Bronchial epithelial cell (primary cell): ENCODE measurements around the gene TMEM132D. TPM values are rescaled to one million over a fixed set of nuclear protein-coding genes. Genes with fewer than 3 reads are reported as not detected.

Source experiments
- DNase-seq: peaks from one replicate; pipeline ENCODE4 v3.0.0-alpha.2; 2010; ENCODE audit warnings: low read depth
- FAIRE-seq: peaks from 2 replicates; lab custom pipeline; 2011; peaks lifted over from hg19 to GRCh38; lab: Jason Lieb, UNC
- H3K27me3 ChIP-seq: 2 replicates; pipeline ENCODE4 v1.5.1; 2011; ENCODE audit warnings: low read length; ENCODE audit not compliant: control insufficient read depth, insufficient read depth
- H3K36me3 ChIP-seq: 2 replicates; pipeline ENCODE4 v1.5.1; 2011; ENCODE audit warnings: low read length; ENCODE audit not compliant: control insufficient read depth, insufficient read depth
- H3K4me3 ChIP-seq: 2 replicates; pipeline ENCODE4 v1.5.1; 2011; ENCODE audit warnings: mild to moderate bottlenecking, low read depth, low read length, control low read depth
- CTCF ChIP-seq: IDR thresholded peaks from 2 replicates; pipeline ENCODE4 v1.5.1; 2011; ENCODE audit warnings: mild to moderate bottlenecking, moderate library complexity, low read length, control low read depth, inconsistent platforms; ENCODE audit not compliant: insufficient read depth, severe bottlenecking
- total RNA-seq: library from RNA; depleted of rRNA; stranded (reverse); fragments of >200 nt; gene quantifications from 2 replicates; pipeline ENCODE4 v1.2.1, GENCODE V29; 2014

Gene TMEM132D
- total RNA-seq, 1 donor from 2014 or later: not detected

- Histone ChIP-seq H3K36me3 (no peaks in the 10 kb centered on the region), H3K27me3 (no peaks in the 10 kb centered on the region), H3K4me3 (no peak overlapping the region)
- FAIRE-seq (no peak), DNase-seq (no peak)
- no peak for TF ChIP-seq CTCF
These were observed 784.3 kb downstream of the TMEM132D start for GRCh38 chr12:129119537-129119936.

- Histone ChIP-seq H3K36me3 (no peaks in the 10 kb centered on the region), H3K27me3 (no peaks in the 10 kb centered on the region), H3K4me3 (no peak overlapping the region)
- no peak for TF ChIP-seq CTCF
- FAIRE-seq (peak; percentile 81), DNase-seq (no peak)
These were observed 788.3 kb downstream of the TMEM132D start for GRCh38 chr12:129115558-129115957.

DNA sequence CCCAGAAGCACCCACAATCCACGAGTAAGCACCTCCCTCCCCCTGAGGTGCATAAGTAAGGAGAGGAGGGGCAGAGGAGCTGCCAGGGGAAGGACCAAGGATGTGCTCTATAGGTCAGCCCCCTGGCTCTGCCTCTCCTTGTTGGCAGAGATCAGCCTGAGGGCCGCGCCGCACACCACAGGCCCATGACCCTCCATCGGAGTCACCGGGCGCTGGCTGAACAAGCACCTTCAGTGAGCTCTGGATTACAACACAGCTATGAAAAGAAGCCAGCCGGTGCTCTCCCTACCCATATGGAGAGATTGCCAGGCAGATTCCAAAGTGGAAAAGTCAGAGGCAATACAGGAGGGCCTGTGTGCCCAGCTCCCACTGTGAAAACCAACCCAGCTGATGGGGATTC is 793.2 kb downstream of the TMEM132D start:
- TF ChIP-seq CTCF: no peak
- FAIRE-seq: no peak
- Histone ChIP-seq H3K36me3 (no peaks in the 10 kb centered on the region), H3K27me3 (no peaks in the 10 kb centered on the region), H3K4me3 (no peak overlapping the region)
- no peak for DNase-seq

GRCh38 chr12:129109174-129110001 is 794.4 kb downstream of the TMEM132D start:
- H3K36me3 ChIP-seq: no peaks in the 10 kb centered on the region
- FAIRE-seq (no peak), DNase-seq (no peak)
- TF ChIP-seq CTCF: no peak
- no peak overlapping the region for H3K4me3 ChIP-seq
- no peaks in the 10 kb centered on the region for H3K27me3 ChIP-seq

DNA sequence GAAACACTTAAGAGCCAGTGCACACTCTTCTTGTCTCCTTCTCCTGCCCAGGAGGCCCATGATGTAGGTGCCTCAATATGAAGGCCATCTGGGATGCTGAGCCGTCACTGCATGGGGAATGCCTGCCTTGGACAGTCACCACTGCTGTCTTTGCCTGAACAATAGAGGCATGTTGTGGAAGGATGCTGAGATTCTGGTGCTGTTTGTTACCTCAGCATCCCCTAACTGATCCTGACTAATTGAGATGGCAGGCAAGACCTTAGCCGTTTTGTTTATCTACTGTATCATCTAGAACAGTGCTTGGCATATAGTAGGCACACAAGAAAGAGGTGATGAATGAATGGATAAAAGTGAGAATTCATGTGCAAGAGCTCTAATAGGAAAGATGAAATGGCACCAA is 797.1 kb downstream of the TMEM132D start:
- FAIRE-seq (no peak), DNase-seq (no peak)
- no peak for TF ChIP-seq CTCF
- Histone ChIP-seq H3K36me3 (no peaks in the 10 kb centered on the region), H3K27me3 (no peaks in the 10 kb centered on the region), H3K4me3 (no peak overlapping the region)

DNA sequence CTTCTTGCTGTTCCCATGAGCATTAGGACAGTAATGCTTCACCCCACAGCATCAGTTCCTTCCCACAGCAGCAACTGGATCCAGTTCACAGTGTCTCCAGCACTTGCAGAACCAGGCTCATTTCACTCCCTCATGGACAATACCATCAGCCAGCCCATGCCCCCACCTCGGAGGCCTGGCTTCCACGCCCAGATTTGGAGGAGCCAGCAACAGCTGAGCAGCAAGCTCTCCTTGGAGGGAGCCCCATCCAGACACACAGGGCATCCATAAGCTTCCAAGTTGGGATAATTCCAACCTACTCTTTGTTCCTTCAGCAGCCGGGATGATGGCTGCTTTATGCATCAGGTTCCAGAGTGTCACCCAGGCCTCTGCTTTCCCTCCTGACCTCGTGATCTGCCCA is 800.6 kb downstream of the TMEM132D start:
- Histone ChIP-seq H3K4me3 (no peak overlapping the region), H3K27me3 (no peaks in the 10 kb centered on the region), H3K36me3 (no peaks in the 10 kb centered on the region)
- no peak for FAIRE-seq
- DNase-seq: no peak
- no peak for TF ChIP-seq CTCF
